Activated CD4-positive, alpha-beta T cell treated with anti-CD3 and anti-CD28 coated beads for 4 hours (primary cell): ENCODE measurements around the gene VEGFB.
A peak's percentile ranks its signal among the peaks of the same experiment; 100 is the strongest.

ENCODE experiments used
- DNase-seq, 2 donors: peaks; one replicate each; pipeline ENCODE4 v3.0.0-alpha.2; 2020

Gene VEGFB

GRCh38 chr11:64233913-64234586, at the start of gene VEGFB:
VEGFB (plus strand) TSS chr11:64234584; CDS start chr11:64234834, 250 bp downstream.
- peak; percentile 72 to 76 for DNase-seq

GRCh38 chr11:64185175-64185692, 49.1 kb upstream of the VEGFB start:
- no peak for DNase-seq

DNA sequence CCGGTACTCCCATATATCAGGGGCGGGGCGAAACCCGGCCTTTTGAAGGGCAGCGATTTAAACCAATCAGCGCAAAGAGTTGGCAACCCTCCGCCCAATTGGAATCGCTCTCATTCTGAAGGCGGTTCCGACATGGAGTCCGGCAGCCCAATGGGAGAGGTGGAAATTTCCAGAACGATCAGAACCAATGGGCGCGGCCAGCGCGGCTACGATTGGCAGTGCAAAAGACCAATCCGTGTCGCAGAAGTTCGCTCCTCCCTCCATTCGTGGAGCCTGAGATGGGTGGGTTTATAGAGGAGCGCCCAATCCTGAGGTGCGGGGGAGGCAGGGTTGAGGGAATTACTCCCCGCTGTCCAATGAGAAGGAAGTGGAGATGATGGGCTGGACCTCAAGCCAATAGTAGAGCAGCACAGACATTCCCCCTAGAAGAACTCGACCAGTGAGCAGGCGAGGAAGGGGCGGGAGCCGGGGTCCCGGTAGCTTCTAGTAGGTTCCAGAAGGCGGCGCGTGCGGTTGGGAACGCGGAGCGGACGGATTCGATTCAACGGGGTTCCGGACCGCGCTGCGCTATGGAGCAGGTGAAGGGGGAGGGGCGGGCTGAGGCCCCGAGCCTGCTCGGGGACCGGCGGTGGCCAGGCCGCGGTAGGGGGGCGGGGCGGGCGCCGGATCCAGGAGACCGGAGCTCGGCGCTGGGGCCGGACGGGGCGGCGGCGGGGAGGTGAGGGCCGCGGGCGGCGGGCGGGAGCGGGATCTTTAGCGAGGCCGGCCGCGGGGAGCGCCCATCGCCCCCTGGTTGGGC, 48.5 kb upstream of the VEGFB start, which contains the start of gene STIP1:
STIP1 (plus strand) TSS at position 479 of the 799 bp plus-strand sequence; CDS start at position 570, 91 bp downstream.
- DNase-seq, result peak; percentile 98 to 99

DNA sequence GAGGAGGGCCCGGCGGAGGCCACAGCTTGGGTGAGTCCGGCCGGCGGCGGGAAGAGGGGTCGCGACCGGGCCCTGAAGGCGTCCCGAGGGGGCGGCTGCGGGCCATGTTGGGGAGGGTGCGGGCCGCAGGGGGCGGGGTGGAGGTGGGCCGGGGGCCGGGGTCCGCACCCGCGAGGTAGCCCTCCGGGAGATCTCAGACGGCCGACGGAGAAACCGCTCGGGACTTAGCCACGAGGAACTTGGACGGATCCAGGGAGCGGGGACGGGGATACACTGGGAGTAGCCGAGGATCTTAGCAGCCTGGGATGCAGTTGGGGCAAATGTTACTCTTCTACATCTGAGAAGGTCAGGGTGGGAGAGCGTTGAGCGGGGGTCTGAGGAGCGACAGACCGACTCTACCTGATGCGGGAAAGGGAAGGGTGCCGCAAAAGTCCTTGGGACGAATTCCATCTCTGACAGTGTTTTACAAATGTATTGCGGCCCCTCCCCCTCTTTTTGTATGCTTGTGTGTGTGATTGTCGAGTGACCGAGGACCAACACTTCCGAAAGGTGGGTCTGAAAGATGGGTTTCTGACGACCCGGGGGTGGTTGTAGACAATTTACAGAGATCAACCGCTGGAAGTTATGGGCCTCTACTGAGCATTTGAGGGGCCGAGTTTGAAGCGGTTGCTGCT, 47.8 kb upstream of the VEGFB start:
- peak; percentile 34 to 40 for DNase-seq

- DNase-seq, result no peak
These were observed 42.0 kb upstream of the VEGFB start for GRCh38 chr11:64192434-64192833.

DNA sequence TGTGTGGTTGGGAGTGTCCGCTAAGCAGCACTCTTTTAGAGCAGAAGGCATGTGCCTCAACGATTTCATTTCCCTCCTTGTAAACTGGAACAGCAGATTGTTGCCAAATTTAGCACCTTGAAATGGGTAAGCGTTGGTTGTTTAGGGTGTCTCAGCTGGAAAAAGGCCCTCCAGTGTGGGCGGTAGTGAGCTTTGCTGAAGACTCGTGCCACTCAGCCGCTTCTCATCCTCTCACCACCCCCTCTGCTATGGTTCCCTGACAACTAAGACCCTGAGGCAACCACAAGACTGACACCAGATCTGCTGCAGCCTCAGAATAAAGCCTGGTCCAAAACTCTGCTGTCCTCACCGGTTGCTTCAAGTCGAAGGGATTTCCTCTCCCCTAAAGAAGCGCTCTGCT, 37.8 kb upstream of the VEGFB start:
- no peak for DNase-seq

- no peak for DNase-seq
These were observed 35.9 kb upstream of the VEGFB start for GRCh38 chr11:64198511-64198910.

GRCh38 chr11:64201543-64201942, 32.8 kb upstream of the VEGFB start:
- DNase-seq, result no peak

GRCh38 chr11:64202992-64203391, 31.4 kb upstream of the VEGFB start:
- DNase-seq, result no peak

DNA sequence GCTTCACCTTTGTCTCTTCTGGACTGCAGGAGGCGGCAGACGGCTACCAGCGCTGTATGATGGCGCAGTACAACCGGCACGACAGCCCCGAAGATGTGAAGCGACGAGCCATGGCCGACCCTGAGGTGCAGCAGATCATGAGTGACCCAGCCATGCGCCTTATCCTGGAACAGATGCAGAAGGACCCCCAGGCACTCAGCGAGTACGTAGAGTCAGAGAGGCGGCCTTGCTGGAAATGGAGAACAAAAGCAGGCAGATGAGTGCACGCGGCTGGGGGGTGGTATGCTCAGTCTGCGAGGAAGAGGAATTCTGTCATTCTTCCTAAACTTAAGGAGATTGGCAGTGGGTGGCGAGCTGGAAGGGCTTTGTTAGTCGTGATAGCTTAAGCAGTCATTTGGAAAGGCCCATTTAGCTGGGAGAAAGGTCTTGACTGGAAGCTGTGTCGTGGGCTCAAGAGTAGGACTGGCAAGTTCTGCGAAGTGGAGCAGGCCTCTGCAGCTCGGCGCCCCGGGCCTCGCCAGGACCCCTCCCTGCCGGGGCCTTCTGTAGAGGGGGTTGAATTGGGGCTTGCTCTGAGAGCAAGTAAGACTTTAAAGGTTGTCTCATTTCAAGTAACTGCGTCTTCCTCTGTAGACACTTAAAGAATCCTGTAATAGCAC, 30.8 kb upstream of the VEGFB start:
- DNase-seq, result no peak

GRCh38 chr11:64204080-64204440, 30.3 kb upstream of the VEGFB start:
- DNase-seq, result no peak

DNA sequence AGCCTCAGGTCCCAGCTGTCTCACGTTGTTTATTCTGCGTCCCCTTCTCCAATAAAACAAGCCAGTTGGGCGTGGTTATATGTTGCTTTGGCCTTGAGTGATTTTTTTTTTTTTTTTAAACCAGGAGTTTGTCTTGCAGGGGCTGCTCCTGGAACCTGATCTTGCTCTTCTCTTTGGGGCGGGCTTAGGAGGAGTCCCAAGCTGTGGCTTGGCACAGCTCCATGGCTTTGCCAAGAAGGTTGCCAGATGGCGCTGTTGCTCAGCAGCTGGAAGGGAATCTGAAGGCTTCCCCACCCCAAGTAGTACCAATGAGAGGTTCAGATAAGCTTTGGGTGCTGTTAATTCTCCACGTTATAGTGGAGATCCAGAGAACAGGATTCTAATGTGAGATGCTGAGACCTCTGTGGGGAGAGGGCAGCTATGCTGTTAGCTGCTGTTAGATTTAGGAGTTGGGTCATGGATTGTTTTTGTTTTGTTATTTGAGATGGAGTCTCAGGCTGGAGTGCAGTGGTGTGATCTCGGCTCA, 29.9 kb upstream of the VEGFB start:
- DNase-seq, result peak; percentile 82 to 85

- DNase-seq, result peak; percentile 69 to 77
These were observed 27.7 kb upstream of the VEGFB start, which contains the start of gene FERMT3 for GRCh38 chr11:64206457-64207255. FERMT3 (plus strand) TSS chr11:64206721; CDS start chr11:64207365, 644 bp downstream.

DNA sequence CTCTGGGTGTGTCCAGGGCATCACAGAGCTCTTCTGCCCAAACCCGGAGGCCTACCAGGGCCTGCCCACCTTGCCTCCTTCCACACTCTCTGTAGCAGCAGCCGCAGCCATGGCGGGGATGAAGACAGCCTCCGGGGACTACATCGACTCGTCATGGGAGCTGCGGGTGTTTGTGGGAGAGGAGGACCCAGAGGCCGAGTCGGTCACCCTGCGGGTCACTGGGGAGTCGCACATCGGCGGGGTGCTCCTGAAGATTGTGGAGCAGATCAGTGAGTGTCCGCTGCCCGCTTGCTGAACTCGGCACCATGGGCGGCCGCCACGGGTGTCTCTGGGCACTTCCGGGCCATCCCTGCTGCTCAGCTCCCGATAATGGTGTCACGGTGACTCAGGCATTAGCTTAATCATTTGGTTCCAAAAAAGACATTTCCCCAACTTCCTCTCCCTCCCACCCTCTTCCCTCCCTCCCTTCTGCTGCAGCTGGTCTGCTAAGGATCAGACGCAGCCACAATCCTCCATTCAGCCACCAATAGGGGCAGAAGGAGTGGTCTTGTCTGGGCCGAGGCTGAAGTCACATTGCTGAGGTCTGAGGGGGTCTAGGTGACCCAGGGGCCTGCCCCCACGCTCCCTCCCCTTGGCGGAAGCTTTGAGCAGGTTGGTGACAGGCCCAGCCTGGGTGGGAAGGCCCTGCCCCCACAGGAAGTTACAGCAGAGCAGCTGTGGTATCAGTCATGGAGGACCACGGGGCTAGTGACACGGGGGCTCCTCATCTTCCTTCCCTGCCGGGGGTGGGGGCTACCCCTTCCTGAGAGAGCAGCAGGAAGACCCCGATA, 26.9 kb upstream of the VEGFB start:
- DNase-seq, result peak; percentile 79 to 84

- no peak for DNase-seq
These were observed 26.1 kb upstream of the VEGFB start for GRCh38 chr11:64208086-64208795.

- no peak for DNase-seq
These were observed 25.4 kb upstream of the VEGFB start for GRCh38 chr11:64208796-64209562.

DNA sequence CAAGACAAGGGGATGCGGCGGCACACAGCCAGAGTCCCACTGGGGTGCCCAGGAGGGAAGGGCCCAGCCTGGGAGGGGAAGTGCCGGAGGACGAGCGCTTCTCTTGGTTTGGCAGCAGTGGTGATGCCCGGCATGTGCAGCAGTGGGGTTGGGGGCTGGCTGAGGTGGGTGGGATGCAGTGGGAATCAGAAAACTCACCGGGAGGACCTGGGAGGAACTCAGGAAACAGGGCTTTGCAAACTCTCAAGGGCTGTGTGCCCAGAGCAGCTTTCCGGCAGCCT, 24.9 kb upstream of the VEGFB start:
- DNase-seq, result no peak

DNA sequence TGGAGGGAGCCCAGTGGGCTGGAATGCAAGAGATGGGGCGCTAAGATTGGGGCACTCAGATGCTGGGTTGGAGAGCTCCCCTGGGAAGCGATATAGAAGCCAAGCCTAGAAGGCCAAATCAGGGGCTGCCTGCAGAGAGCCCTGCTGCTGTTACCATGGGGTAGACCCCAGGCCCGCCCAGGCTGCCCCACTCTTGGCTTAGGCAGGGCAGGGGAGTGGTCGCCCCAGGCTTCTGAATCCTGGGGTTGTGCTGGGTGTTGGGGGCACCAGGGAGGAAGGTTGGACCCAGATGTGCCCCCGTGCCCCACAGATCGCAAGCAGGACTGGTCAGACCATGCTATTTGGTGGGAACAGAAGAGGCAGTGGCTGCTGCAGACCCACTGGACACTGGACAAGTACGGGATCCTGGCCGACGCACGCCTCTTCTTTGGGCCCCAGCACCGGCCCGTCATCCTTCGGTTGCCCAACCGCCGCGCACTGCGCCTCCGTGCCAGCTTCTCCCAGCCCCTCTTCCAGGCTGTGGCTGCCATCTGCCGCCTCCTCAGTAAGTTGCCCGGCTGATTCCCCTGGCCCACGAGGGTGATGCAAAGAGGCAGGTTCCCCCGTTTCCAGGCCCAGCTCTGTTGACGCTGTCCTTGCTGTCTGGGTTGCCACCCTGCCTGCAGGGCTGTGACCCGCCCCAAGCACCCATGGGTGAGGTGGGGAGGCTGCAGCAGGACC, 23.9 kb upstream of the VEGFB start:
- DNase-seq, result no peak
